CD14-positive monocyte (primary cell): ENCODE measurements around the gene SPAG17. TPM values are rescaled to one million over a fixed set of nuclear protein-coding genes. Genes with fewer than 3 reads are reported as not detected.

Source experiments
- DNase-seq, 3 donors: peaks; one replicate each; pipeline ENCODE4 v3.0.0-alpha.2; 2011 to 2022
- H2AFZ ChIP-seq: 2 replicates; pipeline ENCODE4 v1.6.0; 2012; ENCODE audit warnings: mild to moderate bottlenecking, low read depth, low read length, inconsistent platforms; ENCODE audit not compliant: insufficient read depth, poor library complexity, severe bottlenecking
- H3K27ac ChIP-seq, 2 donors: 1 replicate in 1 of 2; 2 replicates in 1 of 2; pipeline ENCODE4 v1.5.1; 2012 to 2013; ENCODE audit warnings: low read length in 2 of 2, control low read depth in 1 of 2, inconsistent platforms in 1 of 2, low read depth in 1 of 2, mild to moderate bottlenecking in 1 of 2
- H3K27me3 ChIP-seq, 2 donors: one replicate each; pipeline versions ENCODE4 v1.6.0 to v1.6.1; 2011 to 2013; ENCODE audit warnings: low read length in 2 of 2; ENCODE audit not compliant: control insufficient read depth in 2 of 2, insufficient read depth in 2 of 2
- H3K36me3 ChIP-seq, 2 donors: replicated peaks in 1 of 2; 1 replicate in 1 of 2; 2 replicates in 1 of 2; pipeline versions ENCODE4 v1.5.1 to v1.6.1; 2012 to 2013; ENCODE audit warnings: low read length in 2 of 2, control low read depth in 1 of 2, inconsistent platforms in 1 of 2, mild to moderate bottlenecking in 1 of 2; ENCODE audit not compliant: insufficient read depth in 2 of 2, control insufficient read depth in 1 of 2
- H3K4me1 ChIP-seq, 2 donors: 1 replicate in 1 of 2; 2 replicates in 1 of 2; pipeline versions ENCODE4 v1.5.1 to v1.6.1; 2012 to 2013; ENCODE audit warnings: low read length in 2 of 2, control low read depth in 1 of 2, inconsistent platforms in 1 of 2, mild to moderate bottlenecking in 1 of 2, moderate library complexity in 1 of 2; ENCODE audit not compliant: insufficient read depth in 2 of 2, control insufficient read depth in 1 of 2
- H3K4me2 ChIP-seq: replicated peaks from 2 replicates; pipeline ENCODE3; 2012; ENCODE audit warnings: low read length, moderate library complexity, mild to moderate bottlenecking; ENCODE audit not compliant: poor library complexity, severe bottlenecking; ENCODE audit errors: extremely low read depth
- H3K4me3 ChIP-seq, 3 experiments: fragments of 200-600 bp in 1 of 3; sonication (generic) in 1 of 3; replicated peaks in 1 of 3; 1 replicate in 2 of 3; 2 replicates in 1 of 3; pipeline ENCODE4 v1.5.1; 2011 to 2013; ENCODE audit warnings: low read length in 3 of 3, mild to moderate bottlenecking in 3 of 3, control low read depth in 2 of 3, low read depth in 2 of 3, inconsistent platforms in 1 of 3, moderate library complexity in 1 of 3
- H3K79me2 ChIP-seq: 2 replicates; pipeline ENCODE4 v1.6.0; 2012; ENCODE audit warnings: mild to moderate bottlenecking, control low read depth, inconsistent platforms, low read length, moderate library complexity; ENCODE audit not compliant: insufficient read depth
- H3K9ac ChIP-seq: 2 replicates; pipeline ENCODE4 v1.6.0; 2017; ENCODE audit warnings: low read length, mild to moderate bottlenecking; ENCODE audit not compliant: insufficient read depth, poor library complexity, severe bottlenecking
- H3K9me3 ChIP-seq, 2 donors: replicated peaks in 1 of 2; 1 replicate in 1 of 2; 2 replicates in 1 of 2; pipeline versions ENCODE4 v1.5.1 to v1.6.1; 2012 to 2013; ENCODE audit warnings: low read length in 2 of 2, control low read depth in 1 of 2; ENCODE audit not compliant: control insufficient read depth in 1 of 2, insufficient read depth in 1 of 2
- H4K20me1 ChIP-seq: 2 replicates; pipeline ENCODE4 v1.6.0; 2012; ENCODE audit warnings: mild to moderate bottlenecking, low read length, control low read depth, moderate library complexity; ENCODE audit not compliant: insufficient read depth
- H3K27ac Mint-ChIP-seq, 7 donors: one replicate each; pipeline ENCODE4 v1.8.0; 2020; ENCODE audit warnings: mild to moderate bottlenecking in 7 of 7, mixed read lengths in 7 of 7, moderate library complexity in 6 of 7, inconsistent platforms in 2 of 7
- H3K27me3 Mint-ChIP-seq, 3 donors: one replicate each; pipeline ENCODE4 v1.8.0; 2021 to 2022; ENCODE audit warnings: low read depth in 3 of 3, mild to moderate bottlenecking in 3 of 3, mixed read lengths in 3 of 3, moderate library complexity in 3 of 3, inconsistent platforms in 1 of 3
- H3K36me3 Mint-ChIP-seq, 2 donors: one replicate each; pipeline ENCODE4 v1.8.0; 2020; ENCODE audit warnings: mixed read lengths in 2 of 2, inconsistent platforms in 1 of 2, mild to moderate bottlenecking in 1 of 2
- H3K4me1 Mint-ChIP-seq: one replicate; pipeline ENCODE4 v1.8.0; 2020; ENCODE audit warnings: mild to moderate bottlenecking, mixed read lengths
- H3K4me3 Mint-ChIP-seq, 2 donors: one replicate each; pipeline ENCODE4 v1.8.0; 2020; ENCODE audit warnings: mild to moderate bottlenecking in 2 of 2, mixed read lengths in 2 of 2, moderate library complexity in 1 of 2
- H3K9me3 Mint-ChIP-seq, 7 donors: one replicate each; pipeline ENCODE4 v1.8.0; 2020 to 2022; ENCODE audit warnings: mixed read lengths in 7 of 7, mild to moderate bottlenecking in 6 of 7, moderate library complexity in 6 of 7, inconsistent platforms in 2 of 7
- CTCF ChIP-seq: fragments of 200-600 bp; IDR thresholded peaks from one replicate; pipeline ENCODE4 v1.8.0; 2022; ENCODE audit warnings: antibody characterized with exemption, mild to moderate bottlenecking
- WGBS: methylation state at CpG from one replicate; pipeline ENCODE4 v1.1.5; 2013; ENCODE audit warnings: missing lambda C conversion rate; ENCODE audit not compliant: insufficient coverage; 5-methylcytosine and 5-hydroxymethylcytosine counted together
- intact Hi-C, 2 donors: fragments of 100-400 bp; cut with micrococcal nuclease; formaldehyde crosslinking; loops; one replicate each; pipeline versions ENCODE4 v1.15.0 to v1.15.1; 2023
- polyA plus RNA-seq, 3 donors: library from polyadenylated mRNA; depleted of rRNA in 1 of 3; unstranded in 2 of 3; stranded (reverse) in 1 of 3; fragments of 300-500 nt in 2 of 3; fragments of >200 nt in 1 of 3; fragmentation: Illumina TruSeq in 2 of 3; gene quantifications; 1 replicate in 2 of 3; 2 replicates in 1 of 3; pipeline ENCODE4 v1.2.3, GENCODE V29; 2012 to 2021

SPAG17 gene
- polyA plus RNA-seq, 3 donors: 0.26 to 0.87 (median 0.68) TPM

- 100% methylated on average over 1 of the region's 2 CpGs for WGBS
- H3K4me3 Mint-ChIP-seq: no peak overlapping the region
- no peaks in the 10 kb centered on the region for H3K36me3 Mint-ChIP-seq
- H3K27ac Mint-ChIP-seq: no peak overlapping the region
- H3K9me3 Mint-ChIP-seq: peaks cover 0 to 12% (median 4%) of the 10 kb centered on the region in 7 donors
- intact Hi-C loops: no loop called here
- Histone ChIP-seq H3K4me1 (peaks cover 6 to 8% of the 10 kb centered on the region in 2 donors), H3K27ac (no peak overlapping the region), H3K9me3 (peaks cover 0 to 4% of the 10 kb centered on the region in 2 donors), H4K20me1 (no peaks in the 10 kb centered on the region), H3K27me3 (no peaks in the 10 kb centered on the region), H3K36me3 (no peaks in the 10 kb centered on the region), H2AFZ (no peak overlapping the region), H3K4me2 (no peak overlapping the region), H3K4me3 (no peak overlapping the region), H3K79me2 (no peaks in the 10 kb centered on the region), H3K9ac (no peak overlapping the region)
- no peak for DNase-seq
- TF ChIP-seq CTCF: no peak
- peaks cover 6 to 9% (median 7%) of the 10 kb centered on the region in 3 donors for H3K27me3 Mint-ChIP-seq
- peaks cover 12% of the 10 kb centered on the region for H3K4me1 Mint-ChIP-seq
These were observed 1.4 kb downstream of the SPAG17 start for GRCh38 chr1:118183586-118183985.

GRCh38 chr1:118177998-118178397, 7.0 kb downstream of the SPAG17 start:
- no peak overlapping the region for H3K9ac ChIP-seq
- H4K20me1 ChIP-seq: no peaks in the 10 kb centered on the region
- H3K4me3 Mint-ChIP-seq: no peak overlapping the region
- intact Hi-C loops: no loop called here
- H3K4me1 Mint-ChIP-seq: no peaks in the 10 kb centered on the region
- WGBS: no CpG with 5 or more reads among the region's 3 CpGs
- no peaks in the 10 kb centered on the region for H3K4me1 ChIP-seq
- no peak overlapping the region for H3K27ac ChIP-seq
- peaks cover 0 to 4% of the 10 kb centered on the region in 2 donors for H3K9me3 ChIP-seq
- H3K27ac Mint-ChIP-seq: no peak overlapping the region
- no peaks in the 10 kb centered on the region for H3K27me3 ChIP-seq
- H3K4me3 ChIP-seq: no peak overlapping the region
- peaks cover 1 to 7% (median 6%) of the 10 kb centered on the region in 7 donors for H3K9me3 Mint-ChIP-seq
- no peak for TF ChIP-seq CTCF
- no peaks in the 10 kb centered on the region for H3K36me3 ChIP-seq
- no peak overlapping the region for H2AFZ ChIP-seq
- DNase-seq: no peak
- no peaks in the 10 kb centered on the region for H3K36me3 Mint-ChIP-seq
- no peak overlapping the region for H3K4me2 ChIP-seq
- H3K27me3 Mint-ChIP-seq: peaks cover 0 to 4% (median 1%) of the 10 kb centered on the region in 3 donors
- no peaks in the 10 kb centered on the region for H3K79me2 ChIP-seq
